ENCODE results near the gene MANEAL. TPM values are rescaled to one million over a fixed set of nuclear protein-coding genes. Genes with fewer than 3 reads are reported as not detected.

Gene MANEAL
- polyA plus RNA-seq, 6 donors from 2014 or later, result 1.4 to 4.7 (median 3.0) TPM

GRCh38 chr1:37845786-37846185 is 52.1 kb downstream of the MANEAL start:
- DNase-seq (no peak), ATAC-seq (ENCODE audit: low read depth in 2 of 2) (no peak)
- H3K36me3 Mint-ChIP-seq, result no peaks in the 10 kb centered on the region
- H3K4me1 Mint-ChIP-seq, result peaks cover 29 to 45% (median 39%) of the 10 kb centered on the region in 3 donors
- H3K27me3 Mint-ChIP-seq, result no peaks in the 10 kb centered on the region
- peak overlapping the region in 3 of 8 donors; percentile 75 to 85 (median 78) for H3K4me3 Mint-ChIP-seq
- peaks cover 0 to 2% (median 0%) of the 10 kb centered on the region in 7 donors for H3K9me3 Mint-ChIP-seq
- H3K27ac Mint-ChIP-seq, result peak overlapping the region in 5 of 6 donors; percentile 74 to 95 (median 93)

- Mint-ChIP-seq H3K4me3 (peak overlapping the region; percentile 68 to 90 (median 78)), H3K9me3 (peaks cover 0 to 2% (median 0%) of the 10 kb centered on the region in 7 donors), H3K36me3 (no peaks in the 10 kb centered on the region), H3K27ac (peak overlapping the region; percentile 74 to 95 (median 93)), H3K4me1 (peaks cover 29 to 42% (median 33%) of the 10 kb centered on the region in 3 donors), H3K27me3 (no peaks in the 10 kb centered on the region)
- DNase-seq (peak; percentile 6), ATAC-seq (ENCODE audit: low read depth in 2 of 2) (peak; percentile 59 to 60)
Measured at GRCh38 chr1:37846647-37847339, 53.1 kb downstream of the MANEAL start.

DNA sequence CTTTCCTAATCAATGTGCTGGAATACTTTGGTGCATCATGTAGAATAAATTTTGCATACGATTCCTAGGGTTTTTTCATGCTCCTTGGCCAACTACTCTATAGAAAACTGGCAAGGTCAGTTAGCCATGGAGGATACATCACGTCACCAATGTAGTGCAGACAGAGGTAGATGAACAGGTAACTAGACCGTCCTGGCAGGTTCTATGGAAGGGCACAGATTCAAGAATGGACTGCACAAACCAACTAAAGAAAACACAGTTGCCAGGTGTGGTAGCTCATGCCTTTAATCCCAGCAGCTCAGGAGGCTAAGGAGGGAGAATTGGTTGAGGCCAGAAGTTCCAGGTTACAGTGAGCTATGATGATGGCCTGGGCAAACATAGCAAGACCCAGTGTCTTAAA is 55.8 kb downstream of the MANEAL start:
- no peaks in the 10 kb centered on the region for H3K9me3 Mint-ChIP-seq
- peak overlapping the region in 3 of 6 donors; percentile 15 to 69 (median 43) for H3K27ac Mint-ChIP-seq
- peaks cover 30 to 31% (median 31%) of the 10 kb centered on the region in 3 donors for H3K4me1 Mint-ChIP-seq
- no peak for ATAC-seq (ENCODE audit: low read depth in 2 of 2)
- peak overlapping the region in 1 of 8 donors; percentile 30 for H3K4me3 Mint-ChIP-seq
- no peaks in the 10 kb centered on the region for H3K36me3 Mint-ChIP-seq
- no peak for DNase-seq
- H3K27me3 Mint-ChIP-seq, result no peaks in the 10 kb centered on the region

DNA sequence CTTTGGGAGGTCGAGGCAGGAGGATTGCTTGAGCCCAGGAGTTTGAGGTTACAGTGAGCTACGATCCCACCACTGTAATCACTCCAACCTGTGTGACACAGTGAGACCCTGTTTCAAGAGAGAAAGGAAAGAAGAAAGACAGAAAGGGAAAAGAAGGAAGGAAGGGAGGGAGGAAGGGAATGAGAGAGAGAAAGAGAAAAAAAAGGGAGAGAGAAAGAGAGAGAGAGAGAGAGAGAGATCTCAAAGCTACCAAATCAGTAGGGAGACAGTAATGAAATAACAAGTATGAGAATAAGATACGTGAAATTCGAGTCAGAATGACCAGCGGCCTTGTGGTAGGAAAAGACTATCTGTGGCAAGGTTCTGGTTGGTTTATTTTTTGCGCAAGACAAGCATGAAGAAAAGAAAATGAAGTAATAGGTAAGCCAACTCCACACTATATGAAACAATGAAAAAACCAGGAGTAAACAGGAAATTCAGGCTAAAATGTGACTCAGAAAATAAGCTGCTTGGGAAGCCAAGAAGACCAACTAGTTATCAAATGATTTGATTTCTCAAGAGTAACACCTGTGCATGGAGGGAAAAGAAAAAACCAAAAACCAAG is 56.8 kb downstream of the MANEAL start:
- H3K27me3 Mint-ChIP-seq, result no peaks in the 10 kb centered on the region
- H3K4me1 Mint-ChIP-seq, result peaks cover 32% of the 10 kb centered on the region in 3 donors
- ATAC-seq (ENCODE audit: low read depth in 2 of 2) (no peak), DNase-seq (no peak)
- H3K9me3 Mint-ChIP-seq, result no peaks in the 10 kb centered on the region
- no peaks in the 10 kb centered on the region for H3K36me3 Mint-ChIP-seq
- H3K4me3 Mint-ChIP-seq, result no peak overlapping the region
- H3K27ac Mint-ChIP-seq, result no peak overlapping the region

Other genes with a start within 250 kb of the MANEAL start
- 1 to 10 TPM in 5 of 6 donors, not detected in 1; 4.0 to 6.9 (median 4.2) TPM for gene SNIP1, start 239.6 kb upstream of the MANEAL start, polyA plus RNA-seq (ENCODE audit: low read depth in 6 of 6)
- under 1 TPM in 4 of 6 donors, not detected in 2; 0.08 to 0.18 (median 0.14) TPM for gene DNALI1, start 236.9 kb upstream of the MANEAL start, polyA plus RNA-seq (ENCODE audit: low read depth in 6 of 6)
- gene GNL2, start 197.9 kb upstream of the MANEAL start, polyA plus RNA-seq (ENCODE audit: low read depth in 6 of 6), result 10 to 100 TPM; 38.1 to 57.6 (median 45.4) TPM
- not detected for gene RSPO1, start 159.0 kb upstream of the MANEAL start, polyA plus RNA-seq (ENCODE audit: low read depth in 6 of 6)
- gene CDCA8, start 101.3 kb upstream of the MANEAL start, polyA plus RNA-seq (ENCODE audit: low read depth in 6 of 6), result 1 to 10 TPM in 4 of 6 donors, under 1 TPM in 1, not detected in 1; 0.63 to 1.6 (median 1.3) TPM
- not detected for gene EPHA10, start 28.7 kb upstream of the MANEAL start, polyA plus RNA-seq (ENCODE audit: low read depth in 6 of 6)
- gene C1orf122, start 13.9 kb downstream of the MANEAL start, polyA plus RNA-seq (ENCODE audit: low read depth in 6 of 6), result 10 to 100 TPM; 23.3 to 32.1 (median 26.7) TPM
- 10 to 100 TPM; 21.3 to 52.0 (median 29.6) TPM for gene YRDC, start 14.4 kb downstream of the MANEAL start, polyA plus RNA-seq (ENCODE audit: low read depth in 6 of 6)
- gene MTF1, start 65.7 kb downstream of the MANEAL start, polyA plus RNA-seq (ENCODE audit: low read depth in 6 of 6), result 10 to 100 TPM in 5 of 6 donors, 1 to 10 TPM in 1; 8.7 to 29.9 (median 25.2) TPM
- 10 to 100 TPM; 15.7 to 25.5 (median 22.3) TPM for gene INPP5B, start 153.2 kb downstream of the MANEAL start, polyA plus RNA-seq (ENCODE audit: low read depth in 6 of 6)
- gene SF3A3, start 196.2 kb downstream of the MANEAL start, polyA plus RNA-seq (ENCODE audit: low read depth in 6 of 6), result 100 to 1,000 TPM in 4 of 6 donors, 10 to 100 TPM in 2; 81.3 to 109 (median 101) TPM
- gene FHL3, start 211.7 kb downstream of the MANEAL start, polyA plus RNA-seq (ENCODE audit: low read depth in 6 of 6), result 1 to 10 TPM in 5 of 6 donors, under 1 TPM in 1; 0.88 to 5.1 (median 1.8) TPM
- gene UTP11, start 218.9 kb downstream of the MANEAL start, polyA plus RNA-seq (ENCODE audit: low read depth in 6 of 6), result 10 to 100 TPM; 19.2 to 25.3 (median 20.9) TPM

All from naive B cell (primary cell).